Measurements from ENCODE around the gene BRSK2.
"Not testable (repeated sequence)": the region's sequence is repeated elsewhere in the genome, so short reads cannot be mapped to it uniquely, and the experiment has no call there.

Gene BRSK2

DNA sequence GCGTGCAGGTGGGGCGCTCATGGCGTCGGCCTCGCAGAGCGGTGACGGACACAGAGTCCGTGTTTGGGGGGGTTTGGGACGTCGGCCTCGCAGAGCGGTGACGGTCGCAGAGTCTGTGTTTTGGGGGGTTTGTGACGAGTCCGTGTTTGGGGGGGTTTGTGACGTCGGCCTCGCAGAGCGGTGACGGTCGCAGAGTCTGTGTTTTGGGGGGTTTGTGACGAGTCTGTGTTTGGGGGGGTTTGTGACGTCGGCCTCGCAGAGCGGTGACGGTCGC, 20.1 kb downstream of the BRSK2 start:
- DNase-seq (ENCODE audit: low read depth in 2 of 2): not testable (repeated sequence)

- no peak for DNase-seq (ENCODE audit: low read depth in 2 of 2)
These were observed 20.9 kb downstream of the BRSK2 start for GRCh38 chr11:1410366-1411291.

GRCh38 chr11:1411301-1411700, 21.6 kb downstream of the BRSK2 start:
- DNase-seq (ENCODE audit: low read depth in 2 of 2): no peak

DNA sequence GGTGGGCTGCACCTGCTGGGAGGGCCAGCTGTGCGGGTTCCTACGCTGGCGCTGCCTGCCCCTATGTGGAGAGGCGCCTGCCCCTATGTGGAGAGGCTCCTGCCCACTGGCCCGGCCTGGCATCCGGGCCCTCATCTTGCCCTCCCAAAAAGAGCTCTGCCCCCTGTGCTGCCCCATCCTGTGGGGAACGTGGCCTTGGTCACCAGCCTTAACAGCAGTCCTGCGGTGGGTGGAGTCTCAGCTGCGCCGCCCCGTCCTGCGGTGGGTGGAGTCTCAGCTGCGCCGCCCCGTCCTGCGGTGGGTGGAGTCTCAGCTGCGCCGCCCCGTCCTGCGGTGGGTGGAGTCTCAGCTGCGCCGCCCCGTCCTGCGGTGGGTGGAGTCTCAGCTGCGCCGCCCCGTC, 22.0 kb downstream of the BRSK2 start:
- not testable (repeated sequence) for DNase-seq (ENCODE audit: low read depth in 2 of 2)

GRCh38 chr11:1412377-1413095, 22.8 kb downstream of the BRSK2 start:
- DNase-seq (ENCODE audit: low read depth in 2 of 2): no peak

GRCh38 chr11:1414650-1415049, 24.9 kb downstream of the BRSK2 start:
- no peak for DNase-seq (ENCODE audit: low read depth in 2 of 2)

- DNase-seq (ENCODE audit: low read depth in 2 of 2): no peak
These were observed 25.9 kb downstream of the BRSK2 start for GRCh38 chr11:1415631-1416030.

DNA sequence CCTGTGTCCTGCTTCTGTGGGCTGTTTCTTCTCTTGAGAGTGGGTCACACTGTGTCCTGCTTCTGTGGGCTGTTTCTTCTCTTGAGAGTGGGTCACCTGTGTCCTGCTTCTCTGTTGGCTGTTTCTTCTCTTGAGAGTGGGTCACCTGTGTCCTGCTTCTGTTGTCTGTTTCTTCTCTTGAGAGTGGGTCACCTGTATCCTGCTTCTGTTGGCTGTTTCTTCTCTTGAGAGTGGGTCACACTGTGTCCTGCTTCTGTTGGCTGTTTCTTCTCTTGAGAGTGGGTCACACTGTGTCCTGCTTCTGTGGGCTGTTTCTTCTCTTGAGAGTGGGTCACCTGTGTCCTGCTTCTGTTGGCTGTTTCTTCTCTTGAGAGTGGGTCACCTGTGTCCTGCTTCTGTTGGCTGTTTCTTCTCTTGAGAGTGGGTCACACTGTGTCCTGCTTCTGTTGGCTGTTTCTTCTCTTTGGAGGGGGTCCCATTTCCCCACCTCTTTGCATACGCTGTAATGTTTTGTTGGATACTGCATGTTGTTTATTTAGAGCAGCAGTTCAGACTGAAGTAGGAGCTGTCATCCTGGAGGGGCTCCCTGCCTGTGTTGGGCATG, 28.6 kb downstream of the BRSK2 start:
- not testable (repeated sequence) for DNase-seq (ENCODE audit: low read depth in 2 of 2)

DNA sequence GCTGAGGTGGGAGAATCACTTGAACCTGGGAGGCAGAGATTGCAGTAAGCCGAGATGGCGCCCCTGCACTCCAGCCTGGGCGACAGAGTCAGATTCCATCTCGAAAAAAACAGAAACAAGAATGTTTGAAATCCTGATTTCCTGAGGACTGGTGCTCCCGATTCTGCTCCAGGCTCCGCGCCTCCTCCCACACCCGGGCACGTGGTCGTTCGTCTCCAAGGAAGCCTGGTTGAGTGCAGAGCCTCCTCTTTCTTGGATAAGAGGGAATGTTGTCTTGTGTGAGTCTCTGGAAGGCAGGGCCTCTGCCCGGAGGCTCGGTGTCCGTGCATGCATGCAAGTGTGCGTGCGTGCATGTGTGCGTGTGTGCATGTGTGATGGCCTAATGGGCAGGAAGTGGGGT, 30.1 kb downstream of the BRSK2 start:
- DNase-seq (ENCODE audit: low read depth in 2 of 2): no peak

- DNase-seq (ENCODE audit: low read depth in 2 of 2): no peak
These were observed 31.6 kb downstream of the BRSK2 start for GRCh38 chr11:1421291-1421690.

GRCh38 chr11:1422481-1422880, 32.7 kb downstream of the BRSK2 start:
- DNase-seq (ENCODE audit: low read depth in 2 of 2): no peak

GRCh38 chr11:1422981-1423380, 33.2 kb downstream of the BRSK2 start:
- no peak for DNase-seq (ENCODE audit: low read depth in 2 of 2)

GRCh38 chr11:1423406-1423805, 33.7 kb downstream of the BRSK2 start:
- DNase-seq (ENCODE audit: low read depth in 2 of 2): not testable (repeated sequence)

DNA sequence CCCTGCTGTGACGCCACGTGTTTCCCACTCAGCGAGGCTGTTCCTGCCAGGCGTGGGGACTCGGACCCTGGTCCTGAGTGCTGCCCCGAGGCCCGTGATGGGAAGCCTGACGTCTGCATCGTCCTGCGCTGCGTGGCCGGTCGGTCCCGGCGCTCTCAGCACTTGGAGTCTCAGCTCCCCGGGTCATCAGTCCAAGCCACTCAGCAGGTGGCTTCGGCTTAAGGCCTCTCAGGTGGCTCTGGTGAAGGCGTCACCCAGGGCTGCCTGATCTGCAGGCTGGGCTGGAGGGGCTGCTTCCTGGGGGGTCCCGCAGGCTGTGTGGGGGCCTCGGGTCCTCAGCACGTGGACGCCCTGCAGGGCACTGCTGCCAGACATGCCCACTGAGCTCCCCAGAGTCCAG, 35.3 kb downstream of the BRSK2 start:
- no peak for DNase-seq (ENCODE audit: low read depth in 2 of 2)

DNA sequence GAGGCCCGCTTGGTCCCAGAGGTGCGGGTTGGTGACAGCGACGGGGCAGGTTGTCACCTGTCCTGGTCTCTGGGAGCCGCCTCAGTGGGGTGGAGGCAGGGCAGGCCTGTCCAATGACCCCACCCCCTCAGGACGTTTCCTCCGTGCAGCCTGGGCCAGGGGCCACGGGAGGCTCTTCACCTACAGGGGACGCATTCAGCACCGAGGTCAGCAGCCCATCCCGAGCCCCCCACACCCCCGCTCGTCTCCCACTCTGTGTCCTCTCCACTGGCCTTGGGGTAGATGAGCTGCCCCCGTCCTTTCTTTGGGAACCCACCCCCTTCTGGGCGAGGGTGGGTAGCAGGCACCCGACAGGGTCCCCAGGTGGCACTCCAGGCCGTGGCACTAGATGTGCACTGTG, 35.7 kb downstream of the BRSK2 start:
- DNase-seq (ENCODE audit: low read depth in 2 of 2): no peak

GRCh38 chr11:1428762-1429316, 39.1 kb downstream of the BRSK2 start:
- no peak for DNase-seq (ENCODE audit: low read depth in 2 of 2)

DNA sequence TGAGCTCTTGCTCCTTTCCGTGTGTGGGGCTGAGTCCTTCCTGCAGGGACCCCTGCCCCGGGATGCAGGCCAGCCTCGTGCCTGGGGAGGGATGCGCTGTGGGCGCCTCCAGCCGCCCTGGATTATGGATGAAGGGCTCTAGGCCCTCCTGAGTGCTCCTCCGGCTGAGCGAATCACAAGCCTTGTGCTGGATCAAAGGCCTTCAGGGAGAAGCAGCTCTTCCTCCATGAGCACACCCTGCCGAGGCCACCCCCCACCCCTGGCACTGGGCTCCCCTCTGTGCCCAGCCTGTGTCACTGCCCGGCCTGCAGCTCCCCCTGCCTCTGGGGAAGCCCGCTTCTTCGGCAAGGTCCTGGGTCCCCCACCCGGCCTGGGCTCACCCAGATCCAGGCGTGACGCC, 43.8 kb downstream of the BRSK2 start:
- no peak for DNase-seq (ENCODE audit: low read depth in 2 of 2)

DNA sequence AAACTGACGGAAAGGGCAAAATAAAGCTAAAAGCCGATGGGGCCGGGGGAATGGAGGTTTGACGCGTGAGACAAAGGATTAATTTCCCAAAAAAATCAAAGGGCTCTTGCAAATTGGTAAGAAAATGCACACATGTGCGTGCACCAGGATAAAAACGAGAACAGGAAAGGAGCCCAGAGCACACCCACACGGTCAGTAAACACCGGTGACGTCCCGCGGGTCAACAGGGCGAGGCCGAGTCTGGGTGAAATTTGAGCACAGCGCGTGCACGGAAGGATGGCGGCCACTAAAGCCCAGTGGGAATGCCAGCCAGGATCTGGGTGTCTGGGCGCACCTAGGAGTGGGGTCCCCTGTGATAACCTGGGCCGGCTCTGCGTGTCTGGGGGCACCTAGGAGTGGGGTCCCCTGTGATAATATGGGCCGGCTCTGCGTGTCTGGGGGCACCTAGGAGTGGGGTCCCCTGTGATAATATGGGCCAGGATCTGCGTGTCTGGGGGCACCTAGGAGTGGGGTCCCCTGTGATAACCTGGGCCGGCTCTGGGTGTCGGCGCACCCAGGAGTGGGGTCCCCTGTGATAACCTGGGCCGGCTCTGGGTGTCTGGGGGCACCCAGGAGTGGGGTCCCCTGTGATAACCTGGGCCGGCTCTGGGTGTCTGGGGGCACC, 44.4 kb downstream of the BRSK2 start:
- DNase-seq (ENCODE audit: low read depth in 2 of 2): no peak

GRCh38 chr11:1435479-1435819, 45.7 kb downstream of the BRSK2 start:
- DNase-seq (ENCODE audit: low read depth in 2 of 2): not testable (repeated sequence)

DNA sequence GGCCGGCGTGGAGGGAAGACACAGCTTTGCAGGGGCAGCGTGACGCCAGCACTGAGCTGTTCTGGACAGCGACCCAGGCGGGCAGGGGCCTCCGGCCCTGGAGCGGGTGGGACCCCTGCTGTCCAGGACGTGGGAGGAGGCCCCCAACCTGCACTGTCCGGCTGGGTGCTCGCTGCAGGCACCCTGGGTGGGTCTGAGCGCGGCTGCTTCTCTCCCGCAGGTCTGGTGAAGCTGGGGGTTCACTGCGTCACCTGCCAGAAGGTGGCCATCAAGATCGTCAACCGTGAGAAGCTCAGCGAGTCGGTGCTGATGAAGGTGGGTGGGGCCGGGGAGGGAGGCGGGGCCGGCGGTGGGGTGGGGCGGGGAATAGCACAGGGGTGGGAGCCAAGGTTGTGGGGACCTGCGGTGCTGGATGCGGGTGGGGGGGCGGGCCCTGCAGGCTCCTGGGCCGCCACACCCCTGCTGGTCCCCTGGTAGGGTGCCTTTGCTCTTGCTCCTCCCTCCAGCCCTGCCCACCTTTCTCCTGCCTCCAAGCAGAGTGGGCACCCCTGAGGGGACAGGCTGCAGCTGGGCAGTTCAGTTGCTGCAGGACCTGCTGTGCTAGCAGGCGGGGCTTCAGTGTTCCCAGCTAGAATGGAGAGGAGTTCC, 46.2 kb downstream of the BRSK2 start:
- no peak for DNase-seq (ENCODE audit: low read depth in 2 of 2)

GRCh38 chr11:1436468-1437039, 46.8 kb downstream of the BRSK2 start:
- no peak for DNase-seq (ENCODE audit: low read depth in 2 of 2)

All from stimulated activated CD4-positive, alpha-beta T cell treated with anti-CD3 and anti-CD28 coated beads, Interleukin-1b, Interleukin-23, amount 100 ng/mL, for 4 hours (primary cell).